ENCODE data around the gene RNF180.
"Not testable (repeated sequence)": the region's sequence is repeated elsewhere in the genome, so short reads cannot be mapped to it uniquely, and the experiment has no call there.

The RNF180 gene

DNA sequence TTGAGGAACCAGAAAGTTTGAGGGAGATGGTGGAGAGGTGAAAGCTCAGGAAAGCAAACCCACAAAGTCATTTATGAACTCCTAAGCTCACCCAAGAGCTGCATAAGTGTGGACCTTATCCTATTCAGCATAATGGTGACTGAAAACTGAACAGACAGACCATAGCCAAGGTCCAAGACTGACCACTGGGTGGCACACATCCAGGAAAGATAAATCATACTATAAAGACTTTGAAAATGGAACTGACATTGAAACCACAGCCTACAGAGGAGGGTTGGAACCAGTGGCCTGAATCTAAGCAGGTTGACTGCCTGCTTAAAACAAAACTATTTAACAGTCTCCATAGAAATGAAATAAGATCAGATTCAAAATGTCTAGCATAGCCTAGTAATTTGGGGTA is 219.1 kb downstream of the RNF180 start:
- no peaks in the 10 kb centered on the region for H3K4me1 ChIP-seq (ENCODE audit: insufficient read depth, low read length, poor library complexity, severe bottlenecking)
- H3K9me3 ChIP-seq (ENCODE audit: insufficient read depth, low read depth, low read length), result no peaks in the 10 kb centered on the region
- H3K9me2 ChIP-seq (replicated peaks; ENCODE audit: low read depth, low read length), result no peaks in the 10 kb centered on the region
- H3K27me3 ChIP-seq (ENCODE audit: insufficient read depth, low read length, poor library complexity, severe bottlenecking), result no peaks in the 10 kb centered on the region
- TF ChIP-seq, protein P1, sequence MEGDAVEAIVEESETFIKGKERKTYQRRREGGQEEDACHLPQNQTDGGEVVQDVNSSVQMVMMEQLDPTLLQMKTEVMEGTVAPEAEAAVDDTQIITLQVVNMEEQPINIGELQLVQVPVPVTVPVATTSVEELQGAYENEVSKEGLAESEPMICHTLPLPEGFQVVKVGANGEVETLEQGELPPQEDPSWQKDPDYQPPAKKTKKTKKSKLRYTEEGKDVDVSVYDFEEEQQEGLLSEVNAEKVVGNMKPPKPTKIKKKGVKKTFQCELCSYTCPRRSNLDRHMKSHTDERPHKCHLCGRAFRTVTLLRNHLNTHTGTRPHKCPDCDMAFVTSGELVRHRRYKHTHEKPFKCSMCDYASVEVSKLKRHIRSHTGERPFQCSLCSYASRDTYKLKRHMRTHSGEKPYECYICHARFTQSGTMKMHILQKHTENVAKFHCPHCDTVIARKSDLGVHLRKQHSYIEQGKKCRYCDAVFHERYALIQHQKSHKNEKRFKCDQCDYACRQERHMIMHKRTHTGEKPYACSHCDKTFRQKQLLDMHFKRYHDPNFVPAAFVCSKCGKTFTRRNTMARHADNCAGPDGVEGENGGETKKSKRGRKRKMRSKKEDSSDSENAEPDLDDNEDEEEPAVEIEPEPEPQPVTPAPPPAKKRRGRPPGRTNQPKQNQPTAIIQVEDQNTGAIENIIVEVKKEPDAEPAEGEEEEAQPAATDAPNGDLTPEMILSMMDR (conservative IDR thresholded peaks at IDR 0.05; ENCODE audit: low read length), result peak; percentile 38; the same call in 1 of the 2 replicates
- no peak for TF ChIP-seq EZH2phosphoT487 (IDR thresholded peaks at IDR 0.05; ENCODE audit: borderline replicate concordance)
- H2AFZ ChIP-seq (ENCODE audit: low read length), result no peak overlapping the region; the same call in 1 of the 2 replicates
- H3K4me2 ChIP-seq (ENCODE audit: low read depth, low read length, poor library complexity, severe bottlenecking), result no peak overlapping the region
- H3K9ac ChIP-seq (ENCODE audit: low read depth, low read length, poor library complexity, severe bottlenecking), result no peak overlapping the region
- H3K4me3 ChIP-seq (ENCODE audit: low read length, poor library complexity, severe bottlenecking), result no peak overlapping the region
- H4K20me1 ChIP-seq (ENCODE audit: insufficient read depth, low read length, poor library complexity, severe bottlenecking), result no peaks in the 10 kb centered on the region
- H3F3A ChIP-seq (ENCODE audit: low read depth), result no peaks in the 10 kb centered on the region
- no peaks in the 10 kb centered on the region for H3K36me3 ChIP-seq (ENCODE audit: insufficient read depth, low read length)
- H3K79me2 ChIP-seq (ENCODE audit: insufficient read depth, low read length), result no peaks in the 10 kb centered on the region

DNA sequence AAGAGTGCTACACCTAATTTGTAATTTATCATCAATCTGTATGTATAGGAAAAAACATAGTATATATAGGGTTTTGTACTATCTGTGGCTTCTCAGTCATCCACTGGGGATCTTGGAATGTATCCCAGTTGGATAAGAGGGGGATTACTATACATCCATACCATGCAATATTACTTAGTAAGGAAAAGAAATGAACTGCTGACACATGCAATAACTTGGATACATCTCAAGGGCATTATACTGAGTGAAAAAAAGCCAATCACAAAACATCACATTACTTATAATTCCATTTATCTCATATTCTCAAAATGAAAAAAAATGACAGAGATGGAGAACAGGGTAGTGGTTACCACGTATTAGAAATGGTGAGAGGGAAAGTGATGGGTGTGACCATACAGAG is 231.9 kb downstream of the RNF180 start:
- H3K4me3 ChIP-seq (ENCODE audit: low read length, poor library complexity, severe bottlenecking), result no peak overlapping the region
- no peak overlapping the region for H3K4me2 ChIP-seq (ENCODE audit: low read depth, low read length, poor library complexity, severe bottlenecking)
- no peak for TF ChIP-seq EZH2phosphoT487 (IDR thresholded peaks at IDR 0.05; ENCODE audit: borderline replicate concordance)
- TF ChIP-seq, protein P1 (conservative IDR thresholded peaks at IDR 0.05; ENCODE audit: low read length), result no peak
- no peaks in the 10 kb centered on the region for H3K79me2 ChIP-seq (ENCODE audit: insufficient read depth, low read length)
- H3K27me3 ChIP-seq (ENCODE audit: insufficient read depth, low read length, poor library complexity, severe bottlenecking), result no peaks in the 10 kb centered on the region
- no peaks in the 10 kb centered on the region for H3F3A ChIP-seq (ENCODE audit: low read depth)
- no peaks in the 10 kb centered on the region for H4K20me1 ChIP-seq (ENCODE audit: insufficient read depth, low read length, poor library complexity, severe bottlenecking)
- no peak overlapping the region for H3K9ac ChIP-seq (ENCODE audit: low read depth, low read length, poor library complexity, severe bottlenecking)
- no peak overlapping the region for H2AFZ ChIP-seq (ENCODE audit: low read length)
- H3K9me2 ChIP-seq (replicated peaks; ENCODE audit: low read depth, low read length), result no peaks in the 10 kb centered on the region
- no peaks in the 10 kb centered on the region for H3K4me1 ChIP-seq (ENCODE audit: insufficient read depth, low read length, poor library complexity, severe bottlenecking)
- peaks cover 4% of the 10 kb centered on the region; the same call in 1 of the 2 replicates for H3K9me3 ChIP-seq (ENCODE audit: insufficient read depth, low read depth, low read length)
- no peaks in the 10 kb centered on the region for H3K36me3 ChIP-seq (ENCODE audit: insufficient read depth, low read length)

DNA sequence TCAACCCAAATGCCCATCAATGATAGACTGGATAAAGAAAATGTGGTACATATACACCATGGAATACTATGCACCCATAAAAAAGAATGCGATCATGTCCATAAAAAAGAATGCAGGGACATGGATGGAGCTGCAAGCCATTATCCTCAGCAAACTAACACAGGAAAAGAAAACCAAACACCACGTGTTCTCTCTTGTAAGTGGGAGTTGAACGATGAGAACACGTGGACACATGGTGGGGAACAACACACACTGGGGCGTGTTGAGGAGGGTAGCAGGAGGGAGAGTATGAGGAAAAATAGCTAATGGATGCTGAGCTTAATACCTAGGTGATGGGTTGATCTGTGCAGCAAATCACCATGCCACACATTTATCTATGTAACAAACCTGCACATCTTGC is 233.1 kb downstream of the RNF180 start:
- not testable (repeated sequence) for H3K27me3 ChIP-seq (ENCODE audit: insufficient read depth, low read length, poor library complexity, severe bottlenecking); H4K20me1 ChIP-seq (ENCODE audit: insufficient read depth, low read length, poor library complexity, severe bottlenecking); H3K9me3 ChIP-seq (ENCODE audit: insufficient read depth, low read depth, low read length); H3K79me2 ChIP-seq (ENCODE audit: insufficient read depth, low read length); H3K4me2 ChIP-seq (ENCODE audit: low read depth, low read length, poor library complexity, severe bottlenecking); H3K4me3 ChIP-seq (ENCODE audit: low read length, poor library complexity, severe bottlenecking); H3K9ac ChIP-seq (ENCODE audit: low read depth, low read length, poor library complexity, severe bottlenecking); H3K9me2 ChIP-seq (replicated peaks; ENCODE audit: low read depth, low read length); H3K4me1 ChIP-seq (ENCODE audit: insufficient read depth, low read length, poor library complexity, severe bottlenecking); H3F3A ChIP-seq (ENCODE audit: low read depth); H3K36me3 ChIP-seq (ENCODE audit: insufficient read depth, low read length); H2AFZ ChIP-seq (ENCODE audit: low read length)

DNA sequence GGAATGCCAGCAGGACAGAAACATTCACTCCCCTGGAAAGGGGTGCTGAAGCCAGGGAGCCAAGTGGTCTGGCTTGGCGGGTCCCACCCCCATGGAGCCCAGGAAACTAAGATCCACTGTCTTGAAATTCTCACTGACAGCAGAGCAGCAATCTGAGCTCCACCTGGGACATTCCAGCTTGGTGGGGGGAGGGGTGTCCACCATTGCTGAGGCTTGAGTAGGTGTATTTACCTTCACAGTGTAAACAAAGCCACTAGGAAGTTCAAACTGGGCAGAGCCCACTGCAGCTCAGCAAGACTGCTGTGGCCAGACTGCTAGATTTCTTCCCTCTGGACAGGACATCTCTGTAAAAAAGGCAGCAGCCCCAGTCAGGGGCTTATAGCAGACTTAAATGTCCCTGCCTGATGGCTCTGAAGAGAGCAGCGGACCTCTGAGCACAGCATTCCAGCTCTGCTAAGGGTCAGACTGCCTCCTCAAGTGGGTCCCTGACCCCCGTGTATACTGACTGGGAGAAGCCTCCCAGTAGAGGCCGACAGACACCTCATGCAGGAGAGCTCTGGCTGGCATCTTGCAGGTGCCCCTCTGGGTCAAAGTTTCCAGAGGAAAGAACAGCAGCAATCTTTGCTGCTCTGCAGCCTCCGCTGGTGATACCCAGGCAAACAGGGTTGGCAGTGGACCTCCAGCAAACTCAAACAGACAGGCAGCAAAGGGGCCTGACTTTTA is 241.6 kb downstream of the RNF180 start:
- H3K4me1 ChIP-seq (ENCODE audit: insufficient read depth, low read length, poor library complexity, severe bottlenecking); H3K9me2 ChIP-seq (replicated peaks; ENCODE audit: low read depth, low read length); H4K20me1 ChIP-seq (ENCODE audit: insufficient read depth, low read length, poor library complexity, severe bottlenecking); H3K4me2 ChIP-seq (ENCODE audit: low read depth, low read length, poor library complexity, severe bottlenecking); H2AFZ ChIP-seq (ENCODE audit: low read length); H3F3A ChIP-seq (ENCODE audit: low read depth); H3K27me3 ChIP-seq (ENCODE audit: insufficient read depth, low read length, poor library complexity, severe bottlenecking); H3K4me3 ChIP-seq (ENCODE audit: low read length, poor library complexity, severe bottlenecking); H3K79me2 ChIP-seq (ENCODE audit: insufficient read depth, low read length); H3K9ac ChIP-seq (ENCODE audit: low read depth, low read length, poor library complexity, severe bottlenecking); H3K9me3 ChIP-seq (ENCODE audit: insufficient read depth, low read depth, low read length); H3K36me3 ChIP-seq (ENCODE audit: insufficient read depth, low read length): not testable (repeated sequence)

Data from Loucy (cell line).